Activated CD8-positive, alpha-beta memory T cell treated with anti-CD3 and anti-CD28 coated beads for 1 hour (primary cell): ENCODE results near the gene NELL1.

Source experiments
- DNase-seq, 2 donors: peaks; one replicate each; pipeline ENCODE4 v3.0.0-alpha.2; 2020; ENCODE audit warnings: low read depth in 1 of 2; ENCODE audit errors: extremely low read depth in 1 of 2

Gene NELL1

DNA sequence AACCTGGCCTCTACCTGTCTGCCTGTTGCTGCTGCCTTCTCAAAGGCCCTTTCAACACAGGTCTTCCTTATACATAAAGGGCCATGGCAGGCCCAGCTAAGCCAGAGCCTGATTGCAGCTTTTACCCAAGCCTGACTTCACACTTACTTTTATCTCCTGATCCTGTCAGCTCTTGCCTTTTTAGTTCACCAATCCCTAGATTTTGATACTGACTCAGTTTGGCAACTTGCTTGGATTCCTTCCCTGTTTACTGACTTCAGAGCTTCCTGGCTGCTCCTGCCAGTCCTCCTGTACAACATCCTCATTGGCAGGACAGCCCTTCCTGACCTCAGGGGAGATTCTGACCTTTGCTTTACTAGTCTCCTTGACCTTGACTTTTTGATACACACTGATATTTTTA is 195.2 kb downstream of the NELL1 start:
- no peak for DNase-seq

DNA sequence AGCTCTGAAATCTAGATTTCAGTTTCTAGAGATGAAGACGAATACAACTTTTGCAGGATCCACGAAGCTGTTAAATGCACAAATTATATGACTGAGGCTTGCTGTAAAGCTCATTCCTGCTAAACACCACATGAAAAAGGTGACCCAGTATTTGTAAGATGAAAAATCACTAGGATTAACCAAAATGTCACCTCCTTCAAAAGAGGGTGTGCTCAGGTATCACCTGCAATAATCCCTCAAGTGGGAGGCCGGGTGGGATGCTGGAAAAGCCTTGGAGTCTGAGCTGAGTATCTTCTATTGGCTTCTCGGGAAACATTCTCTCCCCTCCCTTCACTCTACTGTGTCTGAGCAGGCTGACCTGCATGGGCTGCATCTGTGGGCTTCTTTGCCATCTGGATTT is 195.8 kb downstream of the NELL1 start:
- DNase-seq = no peak

- DNase-seq = no peak
These were observed 199.7 kb downstream of the NELL1 start for GRCh38 chr11:20869123-20869522.

- no peak for DNase-seq
These were observed 203.7 kb downstream of the NELL1 start for GRCh38 chr11:20873054-20873453.

- no peak for DNase-seq
These were observed 205.0 kb downstream of the NELL1 start for GRCh38 chr11:20874358-20874757.

DNA sequence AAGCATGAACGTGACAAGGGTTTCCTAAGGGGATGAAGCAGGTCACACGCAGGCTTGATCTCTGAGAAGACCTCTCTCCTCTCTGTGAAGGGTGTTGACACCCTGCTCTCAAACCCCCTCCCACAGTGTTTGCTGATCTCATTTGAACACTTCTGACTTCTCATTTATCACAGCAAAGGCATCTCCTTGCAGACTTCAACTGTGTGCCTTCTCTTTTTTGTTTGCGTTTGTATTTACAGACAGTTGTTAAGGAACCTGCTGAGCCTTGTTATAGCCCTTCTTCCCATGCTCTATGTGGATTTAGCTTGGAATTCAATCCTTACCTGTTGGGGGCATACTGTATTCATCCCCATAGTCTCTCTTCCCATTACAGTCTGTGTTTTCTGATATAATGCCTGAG is 206.5 kb downstream of the NELL1 start:
- DNase-seq = no peak

DNA sequence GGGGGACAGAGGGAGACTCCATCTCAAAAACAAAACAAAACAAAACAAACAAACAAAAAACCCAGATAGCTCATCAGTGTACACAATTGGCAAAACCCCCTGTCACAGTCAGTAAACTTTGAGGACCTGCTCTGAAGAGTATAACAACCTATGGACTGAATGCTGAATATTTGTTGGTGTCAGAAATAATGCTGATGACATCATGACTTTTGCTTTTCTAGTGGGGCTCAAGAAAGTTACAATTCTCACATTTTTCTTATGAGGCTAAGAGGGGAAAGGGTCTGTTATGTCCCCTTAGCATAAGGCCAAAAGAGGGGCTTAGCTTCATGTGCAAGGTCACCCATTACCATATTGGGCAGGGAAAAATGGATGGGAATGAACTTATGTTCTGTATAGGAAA is 207.4 kb downstream of the NELL1 start:
- no peak for DNase-seq

DNA sequence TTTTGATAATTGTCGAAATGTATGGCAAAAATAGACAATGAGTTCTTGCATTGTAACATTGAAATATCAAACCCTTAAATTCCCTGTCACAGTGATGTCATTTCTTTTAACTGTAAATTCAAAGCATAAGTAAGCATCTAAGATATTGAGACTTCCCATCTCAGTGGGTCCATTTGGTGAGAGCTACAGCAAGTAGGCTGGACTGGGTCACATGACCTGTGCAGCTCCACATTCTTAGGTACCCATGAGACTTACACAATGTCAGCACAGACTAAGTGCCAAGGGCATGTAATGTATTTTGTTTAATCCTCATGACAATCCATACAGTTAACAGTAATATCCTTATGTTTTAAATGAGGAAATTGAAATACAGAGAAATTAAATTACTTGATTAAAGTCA is 210.7 kb downstream of the NELL1 start:
- no peak for DNase-seq

DNA sequence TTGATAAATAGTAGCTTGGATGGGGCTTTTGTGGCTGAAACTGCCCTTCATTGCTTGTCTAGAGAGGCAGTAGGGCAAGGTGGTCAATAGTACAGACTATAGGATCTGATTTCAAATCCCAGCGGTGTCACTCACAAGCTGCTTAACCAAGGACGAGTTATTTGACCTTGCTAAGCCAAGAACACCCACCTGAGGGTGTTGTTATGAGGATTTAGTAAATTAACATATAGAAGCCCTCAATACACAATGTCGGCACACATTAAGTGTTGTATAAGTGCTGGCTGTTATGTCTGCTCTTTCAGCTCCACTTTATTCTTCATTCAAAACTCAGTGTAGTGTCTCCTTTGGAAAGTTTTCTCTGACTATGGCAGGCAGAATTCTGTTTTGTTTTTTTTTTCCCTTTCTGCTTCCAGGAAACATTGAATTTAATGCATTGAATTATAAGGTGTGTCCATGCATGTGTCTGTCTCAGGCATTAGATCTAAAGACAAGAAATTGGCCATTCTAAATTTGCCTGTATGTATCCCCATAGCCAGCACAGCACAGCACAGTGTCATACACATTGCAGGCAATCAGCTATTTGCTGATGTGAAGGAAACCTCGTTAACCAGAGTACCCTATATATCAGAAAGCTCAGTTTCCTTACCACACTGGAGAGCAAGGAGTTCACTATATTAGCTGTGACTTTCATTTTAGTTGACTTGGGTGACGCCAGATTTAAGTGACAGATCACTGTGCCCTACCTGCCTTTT is 212.1 kb downstream of the NELL1 start:
- DNase-seq = no peak

DNA sequence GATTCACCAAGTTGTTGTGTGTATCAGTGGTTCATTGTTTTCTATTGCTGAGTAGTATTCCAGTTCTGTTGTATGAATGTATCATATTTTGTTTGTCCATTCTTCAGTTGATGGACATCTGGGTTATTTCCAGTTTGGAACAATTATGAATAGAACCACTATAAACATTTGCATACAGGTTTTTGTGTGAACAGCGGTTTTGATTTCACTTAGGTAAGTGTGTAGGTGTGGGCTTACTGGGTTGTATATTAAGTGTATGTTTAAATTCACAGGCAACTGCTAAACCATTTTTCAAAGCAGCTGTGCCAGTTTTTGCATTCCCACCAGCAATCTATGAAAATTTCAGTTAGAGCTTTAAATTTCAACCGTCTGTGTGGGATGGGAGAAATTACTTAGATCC is 217.8 kb downstream of the NELL1 start:
- no peak for DNase-seq

DNA sequence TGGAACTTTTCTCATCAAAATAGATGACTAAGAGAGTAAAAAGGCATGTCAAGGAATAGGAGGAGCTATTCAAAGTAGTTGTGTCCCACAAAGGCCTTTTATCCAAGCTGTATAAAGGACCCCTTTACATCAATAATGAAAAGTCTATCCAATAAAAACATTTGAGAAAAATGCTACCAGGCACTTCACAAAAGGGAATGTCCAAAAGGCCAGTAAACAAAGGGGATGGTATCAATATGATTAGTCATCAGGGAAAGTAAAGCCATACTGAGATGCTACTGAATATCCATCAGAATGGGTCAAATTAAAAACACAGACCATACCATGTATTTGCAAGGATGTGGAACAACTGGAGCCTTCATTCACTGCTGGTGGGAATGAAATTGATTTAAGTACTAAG is 224.9 kb downstream of the NELL1 start:
- DNase-seq = no peak

- no peak for DNase-seq
These were observed 240.8 kb downstream of the NELL1 start for GRCh38 chr11:20909995-20910726.

- DNase-seq = no peak
These were observed 241.3 kb downstream of the NELL1 start for GRCh38 chr11:20910733-20911132.

- DNase-seq = no peak
These were observed 242.9 kb downstream of the NELL1 start for GRCh38 chr11:20912065-20912821.

GRCh38 chr11:20912922-20913512 is 243.6 kb downstream of the NELL1 start:
- DNase-seq = no peak

DNA sequence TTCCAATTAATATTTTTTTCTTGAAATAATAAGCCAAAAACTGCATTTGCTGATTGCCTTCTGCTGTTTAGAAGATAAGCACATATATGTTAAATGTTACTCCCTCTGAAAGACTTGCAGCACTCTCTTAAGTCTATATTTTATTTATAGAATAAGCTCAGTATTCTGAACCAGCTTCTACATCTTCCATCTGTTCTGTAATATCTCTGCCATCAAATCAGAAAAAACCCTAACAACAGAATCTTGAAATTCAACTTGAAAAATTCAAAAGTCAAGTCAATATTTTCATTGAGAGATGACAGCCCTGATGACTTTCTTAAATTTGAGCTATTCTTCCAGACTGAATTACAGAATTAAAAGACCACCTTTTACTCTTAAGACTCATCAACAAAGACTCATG is 247.9 kb downstream of the NELL1 start:
- no peak for DNase-seq

- DNase-seq = no peak
These were observed 257.6 kb downstream of the NELL1 start for GRCh38 chr11:20926799-20927540.

- DNase-seq = no peak
These were observed 261.6 kb downstream of the NELL1 start for GRCh38 chr11:20931029-20931428.

DNA sequence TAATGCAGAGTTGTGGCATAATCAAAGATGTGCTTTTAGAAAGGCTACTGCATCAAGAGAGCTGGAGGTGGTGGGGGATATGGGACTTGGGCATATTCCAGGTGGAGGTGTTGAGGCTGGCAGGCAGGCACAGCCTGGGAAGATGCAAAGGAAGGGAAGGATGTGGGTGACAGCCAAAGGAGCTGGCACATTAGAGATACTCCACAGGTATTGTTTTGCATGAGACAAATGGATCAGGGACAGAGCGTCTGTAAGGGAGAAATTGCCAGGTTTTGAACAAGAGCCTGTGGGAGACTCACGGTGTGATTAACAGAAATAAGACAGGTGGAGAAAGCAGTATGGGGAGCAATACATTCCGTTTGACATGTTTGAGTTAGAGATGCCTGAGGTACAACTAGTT is 263.7 kb downstream of the NELL1 start:
- DNase-seq = no peak

- DNase-seq = no peak
These were observed 264.6 kb downstream of the NELL1 start for GRCh38 chr11:20933958-20934357.

DNA sequence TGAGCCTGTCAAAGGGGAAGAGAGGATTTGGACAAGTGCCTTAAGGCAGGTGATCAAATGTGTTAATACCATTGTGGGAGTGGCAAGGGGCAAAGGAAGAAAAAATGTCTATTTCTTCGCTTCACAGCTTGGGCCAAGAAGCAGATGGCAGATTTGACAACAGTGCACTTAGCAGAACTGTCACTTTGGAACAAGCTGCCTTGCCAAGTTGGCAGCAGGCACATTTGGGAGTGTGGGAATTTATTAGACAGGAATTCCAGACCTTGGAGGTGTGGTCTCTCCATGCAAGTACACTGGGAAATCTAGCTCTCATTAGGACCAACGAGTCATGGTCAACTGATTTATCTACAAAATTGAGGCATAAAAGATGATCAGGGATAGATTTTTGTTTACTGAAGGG is 265.1 kb downstream of the NELL1 start:
- no peak for DNase-seq
